Spleen (tissue), 7 donors: Measurements from ENCODE around the gene GINS2.

Experiments used
- CTCF ChIP-seq, 11 experiments: fragments of 200-600 bp in 7 of 11; fragments of 450-650 bp in 4 of 11; sonication (generic) in 4 of 11; IDR thresholded peaks in 8 of 11; conservative IDR thresholded peaks in 3 of 11; 1 replicate in 7 of 11; 2 replicates in 4 of 11; pipeline versions ENCODE4 v1.4.0 to v1.8.0; 2016 to 2021; ENCODE audit warnings: antibody characterized with exemption in 11 of 11, inconsistent platforms in 4 of 11, mild to moderate bottlenecking in 1 of 11
- POLR2A ChIP-seq, 3 donors: fragments of 450-650 bp; IDR thresholded peaks; one replicate each; pipeline ENCODE4 v1.5.1; 2017; ENCODE audit warnings: antibody characterized with exemption in 3 of 3, mild to moderate bottlenecking in 1 of 3
- POLR2AphosphoS5 ChIP-seq, 3 donors: sonication (generic); formaldehyde crosslinking; IDR thresholded peaks; one replicate each; pipeline ENCODE4 v1.5.1; 2017; ENCODE audit warnings: antibody characterized with exemption in 3 of 3
- donor health status: DM: no; HTN: no; CAD: no; lungs with moderate emphysema.
- donor health status: DM: no; HTN: no; CAD: no.
- donor health status: DM: no; HTN: no; CAD: no.

DNA sequence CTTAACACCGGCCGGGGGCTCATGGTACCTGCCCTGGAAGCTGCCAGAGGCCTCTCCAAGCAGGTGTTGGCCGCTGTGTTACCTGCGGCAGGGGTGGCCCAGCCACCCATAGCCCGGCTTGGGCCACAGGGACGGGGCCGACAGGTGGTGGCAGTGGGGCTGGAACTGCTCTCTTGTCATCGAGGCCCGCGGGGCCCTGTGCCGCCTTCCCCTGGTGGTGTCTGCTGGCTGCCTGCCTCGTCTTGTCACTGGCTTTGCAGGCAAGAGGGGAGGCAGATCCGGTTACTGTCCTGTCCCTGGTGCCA is 48.5 kb downstream of the GINS2 start:
- TF ChIP-seq CTCF (IDR thresholded peaks at IDR 0.05 in 8 of 11, conservative IDR thresholded peaks at IDR 0.05 in 3 of 11) (no peak), POLR2A (IDR thresholded peaks at IDR 0.05) (no peak), POLR2AphosphoS5 (IDR thresholded peaks at IDR 0.05) (no peak)
